ENCODE measurements around the gene TRIM32. TPM values are rescaled to one million over a fixed set of nuclear protein-coding genes. Genes with fewer than 3 reads are reported as not detected.

Gene TRIM32
- total RNA-seq, 1 donor from 2014 or later = 17.3 TPM

DNA sequence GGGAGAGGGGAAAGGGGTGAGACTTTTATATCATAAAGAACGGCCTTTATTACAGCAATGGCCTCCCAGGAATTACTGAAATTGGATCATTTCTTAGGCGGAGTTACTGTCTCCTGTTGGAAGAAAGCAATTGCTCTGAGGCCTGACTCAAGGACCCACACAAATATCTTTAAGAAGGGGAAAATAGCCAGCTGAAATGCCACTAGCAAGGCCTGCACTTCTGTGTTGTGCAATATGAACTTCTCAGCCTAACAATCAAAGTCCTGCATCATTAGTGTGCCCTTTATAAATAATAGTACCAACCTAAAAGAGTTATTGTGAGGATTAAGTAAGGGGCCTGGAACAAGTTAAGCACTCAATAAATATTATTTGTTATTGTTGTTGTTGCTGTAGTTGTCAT lies 30.1 kb upstream of the TRIM32 start:
- Histone ChIP-seq H3K4me1 (no peaks in the 10 kb centered on the region), H3K27me3 (ENCODE audit: low read depth) (no peaks in the 10 kb centered on the region), H3K9me3 (no peaks in the 10 kb centered on the region), H3K4me3 (no peak overlapping the region), H3K36me3 (no peaks in the 10 kb centered on the region), H3K27ac (peak overlapping the region; percentile 20)
- ATAC-seq (no peak), DNase-seq (no peak)
- no peak for TF ChIP-seq CTCF (IDR thresholded peaks at IDR 0.05)
- intact Hi-C loops (cut with DNase I) = no loop called here

DNA sequence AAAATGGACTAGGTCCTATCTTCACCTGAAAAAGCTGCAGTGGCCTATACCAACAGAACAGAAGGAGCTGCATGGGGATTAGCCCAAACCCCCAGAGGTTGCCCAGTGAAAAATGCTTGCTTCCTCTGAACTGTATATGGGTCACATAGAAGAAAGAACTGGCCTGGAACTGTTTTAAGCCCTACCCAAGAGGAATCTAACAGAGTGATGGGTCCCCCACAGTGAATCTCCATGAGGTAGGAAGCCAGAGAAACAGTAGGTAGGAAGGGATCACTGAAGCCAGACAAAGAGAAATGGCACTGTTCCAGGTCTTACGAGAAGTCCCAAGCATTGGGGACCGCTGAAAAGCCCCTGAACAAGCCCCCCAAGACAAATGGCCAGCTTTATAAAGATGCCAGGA lies 28.8 kb upstream of the TRIM32 start:
- H3K27me3 ChIP-seq (ENCODE audit: low read depth) = no peaks in the 10 kb centered on the region
- H3K27ac ChIP-seq = no peak overlapping the region
- no peak for TF ChIP-seq CTCF (IDR thresholded peaks at IDR 0.05)
- no peaks in the 10 kb centered on the region for H3K4me1 ChIP-seq
- no peak overlapping the region for H3K4me3 ChIP-seq
- H3K9me3 ChIP-seq = no peaks in the 10 kb centered on the region
- intact Hi-C loops (cut with DNase I) = no loop called here
- H3K36me3 ChIP-seq = no peaks in the 10 kb centered on the region
- ATAC-seq (no peak), DNase-seq (no peak)

DNA sequence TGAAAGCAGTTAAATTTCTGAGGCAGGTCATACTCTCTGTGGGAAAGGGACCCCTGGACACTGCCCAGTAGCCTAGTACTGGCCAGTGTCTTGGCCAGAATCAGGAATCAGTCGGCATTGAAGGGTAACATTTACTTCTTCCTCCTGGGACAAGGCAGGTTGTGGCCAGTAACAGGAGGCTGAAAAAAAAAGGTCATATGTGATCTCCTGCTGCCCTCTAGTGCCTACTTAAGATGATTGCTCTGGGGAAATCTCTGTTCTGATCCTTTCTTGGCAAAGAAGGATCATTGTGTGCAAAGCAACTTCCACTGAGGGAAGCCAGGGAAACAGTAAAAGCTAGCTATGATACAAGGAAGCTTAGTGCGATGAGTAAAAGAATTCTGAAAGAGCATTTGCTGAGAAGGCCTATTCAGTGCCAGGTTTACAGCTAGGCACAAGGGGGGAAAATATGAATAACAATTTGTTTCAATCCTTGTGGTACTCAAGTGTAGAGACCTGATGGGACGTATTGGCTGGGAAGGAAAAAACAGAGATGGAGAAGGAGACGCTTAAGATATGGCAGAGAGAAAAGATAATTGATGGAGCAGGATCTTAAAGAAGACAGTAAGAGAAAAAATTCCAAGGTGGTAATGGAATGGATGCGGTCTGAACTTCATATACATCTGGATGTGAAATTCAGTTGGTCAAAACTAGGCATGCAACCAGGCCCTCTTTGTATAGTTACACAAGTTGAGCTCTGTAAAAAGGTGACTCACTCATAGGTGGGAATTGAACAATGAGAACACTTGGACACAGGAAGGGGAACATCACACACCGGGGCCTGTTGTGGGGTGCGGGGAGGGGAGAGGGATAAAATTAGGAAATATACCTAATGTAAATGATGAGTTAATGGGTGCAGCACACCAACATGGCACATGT lies 25.8 kb upstream of the TRIM32 start:
- no peaks in the 10 kb centered on the region for H3K27me3 ChIP-seq (ENCODE audit: low read depth)
- H3K9me3 ChIP-seq = no peaks in the 10 kb centered on the region
- H3K4me1 ChIP-seq = no peaks in the 10 kb centered on the region
- DNase-seq (no peak), ATAC-seq (peak; percentile 85 to 87)
- TF ChIP-seq CTCF (IDR thresholded peaks at IDR 0.05) = peak; percentile 75
- no peak overlapping the region for H3K27ac ChIP-seq
- no peaks in the 10 kb centered on the region for H3K36me3 ChIP-seq
- H3K4me3 ChIP-seq = no peak overlapping the region
- intact Hi-C loops (cut with DNase I) = loop anchor here (10.0 kb wide), 1 partner anchor 1076 kb away; no protein-coding TSS in a partner anchor

DNA sequence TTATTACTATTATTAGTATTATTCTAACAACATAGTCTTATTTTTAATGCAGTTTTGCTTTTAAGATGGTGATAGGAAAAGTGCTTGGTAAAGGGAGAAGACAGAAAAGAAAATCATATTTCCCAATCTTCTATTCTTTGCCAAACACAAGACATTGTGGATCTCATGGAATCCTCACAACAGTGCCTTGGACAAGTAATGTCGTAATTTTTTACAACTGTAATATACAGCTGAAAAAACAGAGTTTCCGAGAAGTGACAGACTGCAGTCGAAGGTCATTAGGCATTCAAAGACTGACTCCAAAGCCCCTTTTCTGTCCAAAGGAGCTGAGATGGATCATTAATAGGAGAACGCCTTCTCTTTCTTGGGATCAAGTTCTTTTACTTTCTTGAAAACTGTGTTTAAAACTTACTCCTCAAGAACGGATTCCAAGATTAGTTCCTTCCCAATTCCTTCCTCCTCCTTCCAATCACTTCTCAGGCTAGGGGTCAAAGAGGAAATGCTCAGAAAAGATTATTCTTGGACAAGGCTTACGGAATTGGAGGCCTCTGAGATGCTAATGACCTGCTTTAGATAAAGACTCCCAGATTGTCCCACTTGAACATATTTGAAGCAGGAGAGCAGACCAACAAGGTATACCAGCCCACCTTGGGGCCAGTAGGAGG lies 24.3 kb upstream of the TRIM32 start:
- Histone ChIP-seq H3K36me3 (no peaks in the 10 kb centered on the region), H3K27ac (peak overlapping the region; percentile 47), H3K27me3 (ENCODE audit: low read depth) (no peaks in the 10 kb centered on the region), H3K4me1 (no peaks in the 10 kb centered on the region), H3K4me3 (no peak overlapping the region), H3K9me3 (no peaks in the 10 kb centered on the region)
- no peak for TF ChIP-seq CTCF (IDR thresholded peaks at IDR 0.05)
- ATAC-seq (peak in 1 of 2 donors; percentile 51), DNase-seq (no peak)
- intact Hi-C loops (cut with DNase I) = loop anchor here (10.0 kb wide), 1 partner anchor 1078 kb away; no protein-coding TSS in a partner anchor

DNA sequence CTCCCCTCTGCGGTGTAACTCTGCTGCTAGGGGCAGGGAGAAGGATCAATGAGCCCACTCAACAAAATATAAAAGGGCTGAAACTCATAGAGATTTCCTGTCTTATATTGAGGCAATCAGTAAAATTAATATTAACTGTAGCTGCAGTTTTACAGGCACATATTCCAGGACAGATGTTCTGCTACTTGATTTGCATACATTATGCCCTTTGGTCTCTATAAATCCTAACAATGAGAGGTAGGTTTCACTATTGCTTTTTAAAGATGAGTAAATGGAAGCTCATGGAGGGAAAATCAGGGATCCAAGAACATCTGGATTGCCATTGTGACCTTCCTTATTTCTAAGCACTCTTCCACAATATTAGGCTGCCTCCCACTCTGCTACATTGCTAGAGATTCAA lies 23.5 kb upstream of the TRIM32 start:
- ATAC-seq = no peak
- no peak for TF ChIP-seq CTCF (IDR thresholded peaks at IDR 0.05)

More for the DNA sequence above, 23.5 kb upstream of the TRIM32 start:
- DNase-seq = no peak
- H3K4me1 ChIP-seq = no peaks in the 10 kb centered on the region
- H3K27ac ChIP-seq = peak overlapping the region; percentile 47
- no peaks in the 10 kb centered on the region for H3K36me3 ChIP-seq
- H3K27me3 ChIP-seq (ENCODE audit: low read depth) = no peaks in the 10 kb centered on the region
- no peak overlapping the region for H3K4me3 ChIP-seq
- intact Hi-C loops (cut with DNase I) = loop anchor here (10.0 kb wide), 1 partner anchor 1079 kb away; no protein-coding TSS in a partner anchor
- H3K9me3 ChIP-seq = no peaks in the 10 kb centered on the region

All from lower lobe of right lung (tissue), 2 donors.